ENCODE data around the gene MATN4.
A peak's percentile ranks its signal among the peaks of the same experiment; 100 is the strongest.
"Not testable (repeated sequence)": the region's sequence is repeated elsewhere in the genome, so short reads cannot be mapped to it uniquely, and the experiment has no call there.

MATN4 gene, protein sequence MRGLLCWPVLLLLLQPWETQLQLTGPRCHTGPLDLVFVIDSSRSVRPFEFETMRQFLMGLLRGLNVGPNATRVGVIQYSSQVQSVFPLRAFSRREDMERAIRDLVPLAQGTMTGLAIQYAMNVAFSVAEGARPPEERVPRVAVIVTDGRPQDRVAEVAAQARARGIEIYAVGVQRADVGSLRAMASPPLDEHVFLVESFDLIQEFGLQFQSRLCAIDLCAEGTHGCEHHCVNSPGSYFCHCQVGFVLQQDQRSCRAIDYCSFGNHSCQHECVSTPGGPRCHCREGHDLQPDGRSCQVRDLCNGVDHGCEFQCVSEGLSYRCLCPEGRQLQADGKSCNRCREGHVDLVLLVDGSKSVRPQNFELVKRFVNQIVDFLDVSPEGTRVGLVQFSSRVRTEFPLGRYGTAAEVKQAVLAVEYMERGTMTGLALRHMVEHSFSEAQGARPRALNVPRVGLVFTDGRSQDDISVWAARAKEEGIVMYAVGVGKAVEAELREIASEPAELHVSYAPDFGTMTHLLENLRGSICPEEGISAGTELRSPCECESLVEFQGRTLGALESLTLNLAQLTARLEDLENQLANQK

DNA sequence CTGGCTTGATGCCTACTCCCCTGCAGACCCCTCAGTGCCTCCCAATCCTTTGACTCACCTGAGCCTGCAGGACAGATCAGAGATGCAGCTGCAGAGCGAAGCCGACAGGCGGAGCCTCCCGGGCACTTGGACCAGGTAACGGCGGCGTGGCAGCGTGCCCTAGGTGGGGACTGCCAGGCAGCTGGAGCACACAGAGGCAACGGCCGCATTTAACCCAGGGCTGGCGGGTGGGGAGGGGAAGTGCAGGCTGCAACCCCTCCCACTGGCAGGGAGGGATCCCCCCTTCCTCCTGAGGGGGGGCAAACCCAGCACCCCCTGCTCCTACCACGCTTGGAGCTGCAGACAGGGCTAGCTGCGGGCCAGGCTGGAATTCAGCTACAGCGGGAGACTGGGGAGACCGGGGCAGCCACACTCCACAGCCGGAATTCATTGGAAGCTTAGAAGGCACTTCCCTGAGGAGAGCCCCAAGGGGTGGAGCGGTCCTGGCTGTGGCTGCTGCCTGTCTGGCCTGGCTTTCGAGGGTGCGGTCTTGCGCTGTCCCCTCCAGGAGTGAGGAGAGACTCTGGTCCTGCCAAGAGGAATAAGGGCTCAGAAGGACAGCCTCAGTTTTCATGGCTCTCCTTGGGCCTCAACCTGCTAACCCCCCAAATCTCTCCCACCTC lies at the start of gene MATN4:
Gene MATN4 (minus strand): TSS at position 183 of the 662 bp plus-strand sequence. CDS start 2,717 bp downstream, outside the sequence.
- no peak for DNase-seq (ENCODE audit: low spot score)

DNA sequence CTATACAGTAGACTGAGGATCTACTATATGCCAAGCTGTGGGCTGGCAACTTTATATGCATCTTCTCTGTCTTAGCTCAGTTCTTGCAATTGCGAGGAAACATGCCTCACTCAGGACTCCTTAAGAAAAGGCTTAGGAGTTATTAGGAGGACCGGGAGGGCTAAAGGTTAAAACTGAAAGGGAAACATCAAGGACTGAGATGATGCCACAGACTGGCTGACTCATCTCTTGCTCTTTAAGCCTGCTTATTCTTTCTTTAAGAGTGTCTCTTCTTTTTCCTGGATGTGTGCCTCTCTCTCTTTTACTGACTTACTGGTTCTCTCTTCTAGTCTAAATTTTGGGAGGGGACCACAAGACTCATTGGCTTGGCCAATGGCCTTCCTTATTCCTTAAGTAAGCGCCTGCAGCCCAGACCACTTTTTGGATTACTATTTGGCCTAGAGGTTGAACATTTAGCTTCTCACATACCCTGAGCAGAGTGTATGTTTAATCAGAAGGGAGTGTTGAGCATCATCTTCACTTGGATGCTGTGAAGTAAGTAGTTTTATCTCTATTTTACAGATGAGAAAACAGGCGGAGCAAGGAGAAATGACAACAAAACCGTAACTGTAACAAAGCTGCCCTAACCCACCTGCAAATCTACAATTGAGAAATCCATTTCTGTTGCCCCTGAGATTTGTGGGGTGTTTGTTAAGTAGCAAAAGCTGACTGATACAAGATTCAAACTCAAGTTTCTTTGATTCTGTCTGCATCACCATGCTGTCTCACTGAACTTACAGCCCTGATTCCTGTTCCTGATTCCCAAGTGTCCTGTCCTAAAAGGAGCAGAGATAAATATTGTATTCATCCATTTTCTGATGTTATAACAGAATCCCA lies 47.3 kb upstream of the MATN4 start:
- DNase-seq (ENCODE audit: low spot score): peak; percentile 66

GRCh38 chr20:45354423-45355208 lies 46.5 kb upstream of the MATN4 start:
- DNase-seq (ENCODE audit: low spot score): peak; percentile 32

- DNase-seq (ENCODE audit: low spot score): no peak
Measured at GRCh38 chr20:45353746-45354145, 45.6 kb upstream of the MATN4 start.

DNA sequence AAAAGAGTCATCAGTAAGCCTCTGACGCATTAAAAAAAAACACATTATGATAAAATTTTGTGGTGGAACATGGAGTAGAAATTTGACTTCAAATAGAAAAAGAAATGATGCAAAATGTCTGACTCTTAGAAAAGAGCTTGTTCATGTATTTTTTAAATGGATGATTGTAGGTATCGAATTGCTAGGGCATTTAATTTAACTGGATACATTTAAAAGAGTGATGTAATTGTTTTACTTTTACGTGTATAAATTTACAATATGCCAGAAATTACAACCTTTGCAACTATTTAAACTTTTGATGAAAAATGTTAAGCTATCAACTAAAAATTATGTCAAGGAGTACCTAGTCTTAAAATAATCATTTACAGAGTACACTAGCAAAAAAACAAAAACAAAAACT lies 44.6 kb upstream of the MATN4 start:
- no peak for DNase-seq (ENCODE audit: low spot score)

- not testable (repeated sequence) for DNase-seq (ENCODE audit: low spot score)
Measured at GRCh38 chr20:45350795-45351194, 42.7 kb upstream of the MATN4 start.

GRCh38 chr20:45350217-45350616 lies 42.1 kb upstream of the MATN4 start:
- no peak for DNase-seq (ENCODE audit: low spot score)

DNA sequence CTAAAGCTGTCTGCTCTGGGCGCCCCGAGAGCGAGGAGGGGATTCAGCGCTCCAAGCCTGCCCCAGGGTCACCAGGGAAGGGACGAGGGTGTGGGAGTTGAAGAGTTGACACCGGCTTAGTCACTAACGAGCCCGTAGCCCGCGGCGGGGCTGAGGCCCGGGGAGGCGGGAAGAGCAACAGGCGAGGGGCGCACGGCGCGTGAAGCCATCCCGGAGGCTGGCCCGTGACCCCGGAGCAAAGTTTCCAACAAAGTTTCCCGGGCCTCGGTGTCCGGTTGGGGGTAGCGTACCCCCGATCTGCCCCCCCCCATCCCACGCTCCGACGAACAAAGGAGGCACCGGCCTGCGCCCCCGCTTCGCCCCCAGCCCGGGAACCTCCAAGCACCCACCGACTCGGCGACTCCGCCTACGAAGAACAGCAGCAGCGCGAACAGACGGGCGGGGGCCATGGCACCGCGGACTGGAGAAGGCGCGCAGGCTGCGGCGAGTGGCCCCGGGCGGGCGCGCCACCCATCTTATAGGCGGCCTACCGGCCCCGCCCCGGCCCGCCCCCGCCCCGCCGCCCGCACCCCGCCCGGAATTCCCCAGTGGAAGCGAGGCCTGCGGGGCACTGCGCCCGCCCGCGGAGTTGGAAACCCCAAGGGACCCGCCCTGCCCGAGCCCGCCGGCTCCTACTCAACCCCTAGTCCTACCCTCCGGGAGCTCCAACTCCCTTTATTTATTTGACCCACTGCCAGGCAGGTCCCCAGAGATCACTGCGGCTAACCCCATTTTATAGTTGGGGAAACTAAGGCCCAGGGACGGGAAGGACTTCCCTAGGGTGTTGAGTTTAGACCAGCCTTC lies 40.1 kb upstream of the MATN4 start, which contains the start of gene SDC4:
Gene SDC4 (minus strand): TSS at position 489 of the 843 bp plus-strand sequence. CDS start 40 bp downstream, at position 449.
- DNase-seq (ENCODE audit: low spot score): peak; percentile 62

DNA sequence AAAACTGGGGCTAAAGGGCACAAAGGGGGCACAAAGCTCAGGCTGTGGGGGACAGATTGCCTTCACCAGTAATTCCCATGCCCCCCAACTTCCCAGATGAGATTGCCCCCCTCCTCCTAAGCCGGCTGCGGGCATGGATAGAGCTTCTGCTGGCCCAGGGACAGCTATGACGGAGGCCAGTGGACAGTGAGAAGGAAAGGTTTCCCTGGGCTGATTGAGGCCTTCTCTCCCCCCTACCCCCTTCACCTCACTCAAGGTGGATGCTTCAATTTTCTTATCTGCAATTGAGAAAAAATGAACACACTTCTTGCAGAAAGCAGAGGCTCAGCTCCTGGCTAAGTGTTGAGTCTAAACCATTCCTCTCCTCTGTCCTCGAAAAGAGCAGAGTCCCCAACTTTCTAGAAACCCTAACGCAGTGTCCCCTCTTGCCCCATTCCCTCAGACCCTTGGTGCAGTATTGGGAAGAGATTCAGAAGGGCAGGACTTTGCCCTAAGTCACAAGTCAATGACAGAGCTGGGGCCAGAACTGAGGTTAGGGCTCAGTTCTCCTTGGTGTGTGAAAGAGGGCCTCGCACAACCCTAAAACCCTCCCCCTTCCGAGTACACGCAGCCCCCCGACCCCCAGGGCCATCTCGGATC lies 39.3 kb upstream of the MATN4 start:
- no peak for DNase-seq (ENCODE audit: low spot score)

DNA sequence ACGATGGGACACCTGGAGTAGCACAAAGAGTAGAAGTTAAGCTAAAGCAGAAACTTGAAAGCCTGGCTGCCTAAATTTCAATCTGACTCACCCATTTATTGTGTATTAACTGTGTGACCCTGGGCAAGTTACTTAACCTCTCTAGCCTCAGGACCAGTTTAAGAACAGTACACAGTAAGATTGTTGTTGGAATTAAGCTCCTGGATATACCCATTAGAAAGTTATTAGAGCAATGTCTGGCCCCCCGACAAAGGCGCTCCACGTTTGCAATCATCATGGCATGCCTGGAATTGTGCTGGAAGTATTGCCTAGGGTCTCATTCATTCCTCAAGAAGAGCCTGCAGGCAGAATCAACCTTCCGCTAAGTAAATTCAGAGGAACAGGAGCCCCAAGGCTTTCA lies 38.8 kb upstream of the MATN4 start:
- DNase-seq (ENCODE audit: low spot score): peak; percentile 20

DNA sequence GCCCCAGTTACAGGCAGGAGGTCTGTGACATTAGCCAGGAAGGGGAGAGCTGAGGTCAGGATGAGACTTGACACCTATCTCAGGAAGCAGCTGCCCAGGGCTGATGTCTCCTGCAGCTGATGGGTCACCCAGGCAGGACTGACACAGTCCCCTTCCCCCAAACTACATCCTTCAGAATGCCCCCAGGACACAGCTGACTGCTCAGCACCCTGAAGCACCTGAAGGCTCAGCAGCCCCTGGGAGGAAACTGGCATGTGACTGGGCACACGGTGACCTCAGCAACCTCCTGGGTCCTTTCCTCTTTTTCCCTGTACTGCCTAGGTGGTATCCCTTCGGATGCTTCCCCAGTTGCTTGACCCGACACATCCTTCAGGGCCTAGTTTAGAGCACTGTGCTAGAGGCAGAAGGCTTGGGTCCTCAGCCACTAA lies 38.2 kb upstream of the MATN4 start:
- DNase-seq (ENCODE audit: low spot score): peak; percentile 13

GRCh38 chr20:45345104-45345936 lies 37.2 kb upstream of the MATN4 start:
- DNase-seq (ENCODE audit: low spot score): no peak

DNA sequence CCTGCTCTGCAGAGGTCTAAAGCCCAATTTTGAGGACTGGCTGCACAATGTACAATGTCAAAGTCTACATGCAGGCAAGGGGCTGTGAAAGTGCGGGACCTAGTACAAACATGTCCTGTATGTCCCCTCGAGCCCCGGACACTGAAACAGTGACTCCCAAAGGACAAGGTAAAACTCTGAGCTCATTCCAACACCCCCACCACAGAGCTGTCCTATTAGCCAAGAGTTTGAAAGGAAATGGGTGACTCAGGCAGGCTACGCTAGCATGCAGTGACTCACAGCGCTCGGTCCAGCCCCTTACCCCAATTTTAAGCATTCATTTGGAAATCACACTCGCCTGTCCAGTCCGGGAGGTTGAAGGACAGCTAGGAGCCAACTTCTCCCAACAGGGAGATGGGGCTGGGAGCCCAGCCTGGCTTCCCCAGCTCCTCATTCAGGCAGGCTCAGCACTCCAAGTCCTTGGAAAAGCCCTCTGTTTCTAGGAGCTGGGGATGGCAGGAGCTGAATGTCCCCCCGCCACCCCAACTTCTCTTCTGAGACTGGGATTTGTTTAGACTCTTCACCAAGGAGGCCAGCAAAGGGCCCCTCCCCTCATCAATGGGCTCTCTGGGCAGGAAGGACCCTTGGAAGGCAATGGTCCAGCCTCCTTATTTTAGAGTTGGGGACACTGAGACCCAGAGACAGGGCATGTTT lies 36.2 kb upstream of the MATN4 start:
- DNase-seq (ENCODE audit: low spot score): peak; percentile 32

DNA sequence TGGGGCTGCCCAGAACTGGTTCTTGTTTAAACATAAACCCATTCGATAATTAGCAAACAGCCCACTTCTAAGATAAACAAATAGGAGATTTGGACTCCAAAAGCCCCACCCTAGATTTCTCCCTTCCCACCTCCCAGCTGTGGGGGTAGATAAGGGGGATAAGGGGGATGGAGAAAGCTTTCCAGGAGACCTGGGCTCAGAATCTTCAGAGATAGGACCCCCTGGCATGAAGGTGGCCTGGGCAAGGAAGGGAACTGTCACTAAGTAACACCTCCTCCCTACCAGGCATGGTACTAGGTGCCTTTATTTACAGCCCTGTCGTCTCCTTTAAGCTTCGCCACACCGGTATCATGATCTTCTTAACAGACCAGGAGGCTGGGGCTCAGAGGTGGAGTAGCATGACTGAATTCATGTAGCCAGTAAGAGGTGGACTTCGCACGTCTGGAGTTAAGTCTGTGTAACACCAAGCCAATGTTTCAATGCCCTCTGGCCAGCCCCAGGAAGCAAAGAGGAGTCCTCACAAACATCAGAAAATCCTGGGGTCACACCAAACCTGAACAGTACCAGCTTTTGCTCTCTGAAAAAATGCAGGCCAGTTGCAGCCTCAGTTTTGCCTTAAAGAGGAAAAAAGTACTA lies 35.6 kb upstream of the MATN4 start:
- no peak for DNase-seq (ENCODE audit: low spot score)

- no peak for DNase-seq (ENCODE audit: low spot score)
Measured at GRCh38 chr20:45342855-45343531, 34.9 kb upstream of the MATN4 start.

DNA sequence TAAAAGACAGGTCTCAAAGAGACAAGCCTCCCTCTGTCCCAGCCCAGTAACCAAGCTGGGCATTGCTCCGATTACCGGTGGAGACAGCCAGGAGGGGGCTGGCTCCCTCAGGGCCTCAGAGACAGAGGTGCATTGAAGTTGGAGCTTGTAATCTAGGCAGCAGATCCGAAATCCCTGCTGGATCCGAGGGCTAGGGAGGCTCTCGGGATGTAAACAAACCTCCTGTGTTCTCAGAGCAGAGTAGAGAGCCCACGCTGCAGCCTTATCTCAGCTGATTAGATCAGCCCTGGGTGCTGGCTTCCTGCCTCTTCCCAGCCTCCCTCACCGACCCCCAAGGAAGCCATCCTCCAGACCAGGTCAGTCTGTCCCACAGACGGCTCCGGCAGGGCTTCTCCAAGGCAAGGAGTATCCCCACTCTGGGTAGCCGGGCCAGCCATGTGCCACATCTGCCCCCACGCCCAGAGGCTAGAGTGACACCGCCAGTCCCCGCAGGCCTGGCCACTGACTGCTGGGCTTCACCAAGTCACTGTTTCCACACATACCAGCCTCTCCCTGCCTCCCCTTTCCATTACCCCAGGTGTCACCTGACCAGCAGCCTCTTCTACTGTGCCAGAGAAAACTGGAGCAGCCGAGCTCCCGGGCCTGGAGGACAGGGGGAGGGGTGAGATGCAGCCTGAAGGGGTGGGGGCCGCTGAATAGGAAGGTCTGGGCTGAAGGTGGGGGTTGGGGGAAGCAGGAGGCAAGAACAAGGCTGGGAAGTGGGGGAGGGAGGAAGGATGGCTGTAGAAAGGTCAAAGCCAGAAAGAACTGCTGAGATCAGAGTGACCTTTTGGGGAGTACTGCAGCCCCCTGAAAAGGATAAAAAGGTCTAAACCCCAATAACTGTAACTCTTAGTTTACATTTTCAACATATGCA lies 34.1 kb upstream of the MATN4 start:
- DNase-seq (ENCODE audit: low spot score): no peak

Data from activated CD4-positive, alpha-beta T cell treated with anti-CD3 and anti-CD28 coated beads, Interleukin-2, Interleukin-4, amounts not matched to agents 100 ng/mL and 50 ng/mL, durations not matched to agents 16 hours and 8 hours (primary cell).